Measurements from ENCODE around the gene DPEP1. TPM values are rescaled to one million over a fixed set of nuclear protein-coding genes. Genes with fewer than 3 reads are reported as not detected.

DPEP1 gene
- total and polyA plus RNA-seq, 2 donors (not counting 1 experiment from before 2014, with no cell fraction given): not detected

DNA sequence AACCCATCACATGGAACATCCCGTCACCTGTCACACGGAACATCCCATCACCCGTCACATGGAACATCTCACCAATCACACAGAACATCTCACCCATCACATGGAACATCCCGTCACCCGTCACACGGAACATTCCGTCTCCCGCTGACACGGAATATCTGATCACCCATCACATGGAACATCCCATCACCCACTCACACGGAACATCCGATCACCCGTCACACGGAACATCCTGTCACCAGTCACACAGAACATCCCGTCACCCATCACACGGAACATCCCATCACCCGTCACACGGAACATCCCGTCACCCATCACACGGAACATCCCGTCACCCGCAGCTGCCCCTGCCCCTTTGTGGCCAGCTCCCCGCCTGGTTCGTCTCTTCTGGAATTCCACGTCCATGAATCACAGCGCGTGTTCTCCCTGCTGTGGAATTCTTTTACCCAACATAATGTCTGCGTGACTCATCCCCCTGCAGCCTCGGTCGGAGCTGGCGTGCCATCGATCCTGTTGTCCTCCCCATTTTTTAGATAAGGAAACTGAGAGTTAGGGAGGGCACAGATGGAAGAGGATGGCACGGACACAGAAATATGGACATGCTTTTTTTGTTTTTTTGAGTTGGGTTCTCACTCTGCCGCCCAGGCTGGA is 32.3 kb upstream of the DPEP1 start:
- Histone ChIP-seq H3K9me3 (ENCODE audit: control extremely low read depth in 1 of 3, control insufficient read depth in 2 of 3, insufficient read depth in 1 of 3, low read length in 2 of 3) (no peaks in the 10 kb centered on the region), H3K27me3 (replicated peaks in 1 of 4; ENCODE audit: control extremely low read depth in 1 of 4, control insufficient read depth in 3 of 4, insufficient read depth in 4 of 4, low read length in 3 of 4) (peaks cover 0 to under 1% (median 0%) of the 10 kb centered on the region in 4 experiments), H3K36me3 (replicated peaks in 1 of 2; ENCODE audit: control extremely low read depth in 1 of 2, control insufficient read depth in 1 of 2, extremely low read depth in 1 of 2, insufficient read depth in 2 of 2, low read length in 1 of 2) (no peaks in the 10 kb centered on the region), H4K20me1 (ENCODE audit: control insufficient read depth, insufficient read depth, low read length, poor library complexity, severe bottlenecking) (no peaks in the 10 kb centered on the region), H2AFZ (ENCODE audit: insufficient read depth, low read depth, low read length, poor library complexity, severe bottlenecking) (no peak overlapping the region), H3K4me1 (ENCODE audit: control insufficient read depth in 2 of 2, insufficient read depth in 2 of 2, low read length in 2 of 2) (peaks cover 0 to under 1% of the 10 kb centered on the region in 2 donors), H3K4me3 (ENCODE audit: control extremely low read depth in 1 of 5, extremely low read depth in 1 of 5, insufficient read depth in 1 of 5, low read depth in 2 of 5, low read length in 4 of 5) (no peak overlapping the region), H3K27ac (ENCODE audit: low read length in 2 of 2) (no peak overlapping the region), H3K79me2 (ENCODE audit: control insufficient read depth, insufficient read depth, low read length) (no peaks in the 10 kb centered on the region), H3K4me2 (replicated peaks; ENCODE audit: low read depth, low read length, poor library complexity, severe bottlenecking) (no peak overlapping the region), H3K9ac (ENCODE audit: low read length) (no peak overlapping the region)
- Mint-ChIP-seq H3K9me3 (ENCODE audit: insufficient read depth) (no peaks in the 10 kb centered on the region), H3K27me3 (no peaks in the 10 kb centered on the region), H3K27ac (no peak overlapping the region), H3K4me3 (no peak overlapping the region), H3K4me1 (no peaks in the 10 kb centered on the region)
- ATAC-seq (ENCODE audit: low read depth): no peak
- DNase-seq: no peak
- 97% methylated on average over 31 of the region's 33 CpGs for WGBS (ENCODE audit: insufficient coverage)
- ChIA-PET POLR2A (no interaction called here), CTCF (no interaction called here)
- no peak for TF ChIP-seq EZH2 (IDR thresholded peaks at IDR 0.05; ENCODE audit: borderline replicate concordance, insufficient read depth, low read depth, low read length, poor library complexity, severe bottlenecking)
- TF ChIP-seq, protein P1, sequence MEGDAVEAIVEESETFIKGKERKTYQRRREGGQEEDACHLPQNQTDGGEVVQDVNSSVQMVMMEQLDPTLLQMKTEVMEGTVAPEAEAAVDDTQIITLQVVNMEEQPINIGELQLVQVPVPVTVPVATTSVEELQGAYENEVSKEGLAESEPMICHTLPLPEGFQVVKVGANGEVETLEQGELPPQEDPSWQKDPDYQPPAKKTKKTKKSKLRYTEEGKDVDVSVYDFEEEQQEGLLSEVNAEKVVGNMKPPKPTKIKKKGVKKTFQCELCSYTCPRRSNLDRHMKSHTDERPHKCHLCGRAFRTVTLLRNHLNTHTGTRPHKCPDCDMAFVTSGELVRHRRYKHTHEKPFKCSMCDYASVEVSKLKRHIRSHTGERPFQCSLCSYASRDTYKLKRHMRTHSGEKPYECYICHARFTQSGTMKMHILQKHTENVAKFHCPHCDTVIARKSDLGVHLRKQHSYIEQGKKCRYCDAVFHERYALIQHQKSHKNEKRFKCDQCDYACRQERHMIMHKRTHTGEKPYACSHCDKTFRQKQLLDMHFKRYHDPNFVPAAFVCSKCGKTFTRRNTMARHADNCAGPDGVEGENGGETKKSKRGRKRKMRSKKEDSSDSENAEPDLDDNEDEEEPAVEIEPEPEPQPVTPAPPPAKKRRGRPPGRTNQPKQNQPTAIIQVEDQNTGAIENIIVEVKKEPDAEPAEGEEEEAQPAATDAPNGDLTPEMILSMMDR (IDR thresholded peaks at IDR 0.05): no peak
- intact Hi-C loops (cut with micrococcal nuclease): no loop called here

DNA sequence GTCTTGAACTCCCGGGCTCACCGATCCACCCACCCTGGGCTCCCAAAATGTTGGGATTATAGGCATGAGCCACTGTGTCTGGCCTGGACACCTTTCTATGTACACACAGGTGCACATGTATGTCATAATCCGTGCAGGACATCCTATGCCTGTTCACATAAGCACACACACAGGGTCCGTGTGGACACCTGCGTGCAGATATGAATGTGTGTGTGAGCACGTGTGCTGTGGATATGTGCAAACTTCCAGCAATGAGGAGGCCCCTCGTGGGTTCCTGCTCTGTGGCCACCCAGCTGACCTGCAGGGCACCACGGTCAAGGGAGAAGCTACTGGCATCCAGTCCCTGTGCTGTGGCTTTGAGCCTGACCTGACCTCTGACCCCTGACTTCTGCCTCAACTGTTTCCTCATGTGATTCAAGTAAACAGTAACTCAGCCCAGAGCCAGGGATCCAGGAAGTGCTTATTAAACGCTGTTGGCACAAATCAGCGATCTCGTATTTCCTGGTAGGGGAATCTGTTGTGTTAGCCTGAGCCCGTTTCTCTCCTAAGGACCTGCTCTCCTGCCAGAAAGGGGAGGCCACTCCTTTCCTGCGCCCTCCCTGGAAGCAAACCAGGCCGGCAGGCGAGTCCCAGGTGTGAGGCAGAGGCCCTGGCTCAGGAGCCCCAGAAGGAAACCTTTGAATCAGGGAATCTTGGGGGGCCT is 31.4 kb upstream of the DPEP1 start:
- Histone ChIP-seq H3K9me3 (ENCODE audit: control extremely low read depth in 1 of 3, control insufficient read depth in 2 of 3, insufficient read depth in 1 of 3, low read length in 2 of 3) (peaks cover 0 to 3% (median 0%) of the 10 kb centered on the region in 3 donors), H2AFZ (ENCODE audit: insufficient read depth, low read depth, low read length, poor library complexity, severe bottlenecking) (no peak overlapping the region), H3K4me3 (ENCODE audit: control extremely low read depth in 1 of 5, extremely low read depth in 1 of 5, insufficient read depth in 1 of 5, low read depth in 2 of 5, low read length in 4 of 5) (no peak overlapping the region), H4K20me1 (ENCODE audit: control insufficient read depth, insufficient read depth, low read length, poor library complexity, severe bottlenecking) (no peaks in the 10 kb centered on the region), H3K4me2 (replicated peaks; ENCODE audit: low read depth, low read length, poor library complexity, severe bottlenecking) (no peak overlapping the region), H3K27me3 (replicated peaks in 1 of 4; ENCODE audit: control extremely low read depth in 1 of 4, control insufficient read depth in 3 of 4, insufficient read depth in 4 of 4, low read length in 3 of 4) (no peaks in the 10 kb centered on the region), H3K9ac (ENCODE audit: low read length) (no peak overlapping the region), H3K27ac (ENCODE audit: low read length in 2 of 2) (no peak overlapping the region), H3K4me1 (ENCODE audit: control insufficient read depth in 2 of 2, insufficient read depth in 2 of 2, low read length in 2 of 2) (no peaks in the 10 kb centered on the region), H3K36me3 (replicated peaks in 1 of 2; ENCODE audit: control extremely low read depth in 1 of 2, control insufficient read depth in 1 of 2, extremely low read depth in 1 of 2, insufficient read depth in 2 of 2, low read length in 1 of 2) (no peaks in the 10 kb centered on the region), H3K79me2 (ENCODE audit: control insufficient read depth, insufficient read depth, low read length) (no peaks in the 10 kb centered on the region)
- WGBS (ENCODE audit: insufficient coverage): 69% methylated on average over 12 of the region's 15 CpGs
- Mint-ChIP-seq H3K27me3 (no peaks in the 10 kb centered on the region), H3K27ac (peak overlapping the region; percentile 10), H3K4me3 (no peak overlapping the region), H3K4me1 (no peaks in the 10 kb centered on the region), H3K9me3 (ENCODE audit: insufficient read depth) (no peaks in the 10 kb centered on the region)
- TF ChIP-seq, protein P1 (IDR thresholded peaks at IDR 0.05): no peak
- no peak for TF ChIP-seq EZH2 (IDR thresholded peaks at IDR 0.05; ENCODE audit: borderline replicate concordance, insufficient read depth, low read depth, low read length, poor library complexity, severe bottlenecking)
- ChIA-PET POLR2A (no interaction called here), CTCF (no interaction called here)
- intact Hi-C loops (cut with micrococcal nuclease): no loop called here
- DNase-seq (no peak), ATAC-seq (ENCODE audit: low read depth) (no peak)
